PFSK-1 (cell line): ENCODE measurements around the gene NLRP14. TPM values are rescaled to one million over a fixed set of nuclear protein-coding genes. Genes with fewer than 3 reads are reported as not detected.

Experiments
- FOXP2 ChIP-seq: optimal IDR thresholded peaks from 2 replicates; pipeline ENCODE3; 2011; ENCODE audit warnings: borderline replicate concordance, control low read depth, inconsistent platforms; ENCODE audit not compliant: insufficient read depth; ENCODE audit errors: extremely low read length, extremely low read depth
- POLR2AphosphoS5 ChIP-seq: IDR thresholded peaks from 2 replicates; pipeline ENCODE4 v1.6.1; 2012; ENCODE audit warnings: low read depth, mild to moderate bottlenecking, control low read depth, low read length, moderate library complexity
- SIN3A ChIP-seq: IDR thresholded peaks from 2 replicates; pipeline ENCODE4 v1.6.1; 2012; ENCODE audit warnings: mild to moderate bottlenecking, low read length, moderate library complexity, borderline replicate concordance; ENCODE audit not compliant: insufficient read depth
- TAF1 ChIP-seq: IDR thresholded peaks from 2 replicates; pipeline ENCODE4 v1.6.1; 2012; ENCODE audit warnings: low read length, control low read depth, borderline replicate concordance; ENCODE audit not compliant: insufficient read depth
- polyA plus RNA-seq: library from polyadenylated mRNA; unstranded; fragments of >200 nt; gene quantifications from one replicate; pipeline ENCODE4 v1.2.1, GENCODE V29; 2012; ENCODE audit warnings: low read depth, missing spikeins; ENCODE audit not compliant: insufficient read length
- TF ChIP-seq, protein P1 (sequence below), 2 experiments: IDR thresholded peaks; 2 replicates each; pipeline versions ENCODE4 v1.6.1 to v1.8.0; 2011 to 2012; ENCODE audit warnings: low read depth in 2 of 2, low read length in 2 of 2, control low read depth in 1 of 2, inconsistent platforms in 1 of 2, mild to moderate bottlenecking in 1 of 2, moderate library complexity in 1 of 2; ENCODE audit not compliant: insufficient read depth in 1 of 2

NLRP14 gene, protein sequence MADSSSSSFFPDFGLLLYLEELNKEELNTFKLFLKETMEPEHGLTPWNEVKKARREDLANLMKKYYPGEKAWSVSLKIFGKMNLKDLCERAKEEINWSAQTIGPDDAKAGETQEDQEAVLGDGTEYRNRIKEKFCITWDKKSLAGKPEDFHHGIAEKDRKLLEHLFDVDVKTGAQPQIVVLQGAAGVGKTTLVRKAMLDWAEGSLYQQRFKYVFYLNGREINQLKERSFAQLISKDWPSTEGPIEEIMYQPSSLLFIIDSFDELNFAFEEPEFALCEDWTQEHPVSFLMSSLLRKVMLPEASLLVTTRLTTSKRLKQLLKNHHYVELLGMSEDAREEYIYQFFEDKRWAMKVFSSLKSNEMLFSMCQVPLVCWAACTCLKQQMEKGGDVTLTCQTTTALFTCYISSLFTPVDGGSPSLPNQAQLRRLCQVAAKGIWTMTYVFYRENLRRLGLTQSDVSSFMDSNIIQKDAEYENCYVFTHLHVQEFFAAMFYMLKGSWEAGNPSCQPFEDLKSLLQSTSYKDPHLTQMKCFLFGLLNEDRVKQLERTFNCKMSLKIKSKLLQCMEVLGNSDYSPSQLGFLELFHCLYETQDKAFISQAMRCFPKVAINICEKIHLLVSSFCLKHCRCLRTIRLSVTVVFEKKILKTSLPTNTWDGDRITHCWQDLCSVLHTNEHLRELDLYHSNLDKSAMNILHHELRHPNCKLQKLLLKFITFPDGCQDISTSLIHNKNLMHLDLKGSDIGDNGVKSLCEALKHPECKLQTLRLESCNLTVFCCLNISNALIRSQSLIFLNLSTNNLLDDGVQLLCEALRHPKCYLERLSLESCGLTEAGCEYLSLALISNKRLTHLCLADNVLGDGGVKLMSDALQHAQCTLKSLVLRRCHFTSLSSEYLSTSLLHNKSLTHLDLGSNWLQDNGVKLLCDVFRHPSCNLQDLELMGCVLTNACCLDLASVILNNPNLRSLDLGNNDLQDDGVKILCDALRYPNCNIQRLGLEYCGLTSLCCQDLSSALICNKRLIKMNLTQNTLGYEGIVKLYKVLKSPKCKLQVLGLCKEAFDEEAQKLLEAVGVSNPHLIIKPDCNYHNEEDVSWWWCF
- polyA plus RNA-seq = not detected

DNA sequence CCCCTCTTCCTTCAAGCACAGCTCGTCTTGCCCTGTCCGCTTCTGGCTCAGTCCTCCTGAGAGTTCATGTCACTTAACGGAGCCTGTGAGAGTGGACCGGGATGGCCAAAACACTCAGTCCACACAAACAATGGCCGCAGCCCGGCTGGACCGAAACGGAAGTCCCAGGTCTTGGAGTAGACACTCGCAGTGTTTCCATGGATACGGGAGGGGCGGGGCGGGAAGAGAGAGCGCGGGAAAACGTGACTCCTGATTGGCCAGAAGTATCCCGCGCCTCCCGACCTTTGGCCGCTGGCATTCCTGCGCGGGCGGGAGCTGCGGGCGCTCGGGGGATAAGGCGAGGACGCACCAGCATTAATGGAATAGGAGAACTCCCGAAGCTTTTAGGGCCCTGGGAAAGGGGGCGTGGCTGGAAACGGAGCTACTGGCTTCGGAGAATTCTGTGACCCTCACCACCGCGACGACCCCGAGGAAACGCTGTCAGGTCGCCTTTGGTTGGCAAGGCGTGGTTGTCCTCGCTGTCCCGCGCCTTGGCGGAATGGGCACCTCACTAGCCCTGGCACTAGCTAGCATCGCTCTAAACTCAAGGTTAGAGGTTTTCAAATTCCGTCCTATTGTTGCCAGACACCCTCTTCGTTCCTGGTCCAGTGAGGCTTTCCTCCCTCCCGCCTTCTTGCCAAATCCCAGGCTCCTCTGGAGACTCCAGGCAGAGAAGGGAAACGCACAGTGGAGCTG lies at the start of gene NLRP14, which contains the start of gene ZNF214:
Gene NLRP14 (plus strand): TSS at position 297 of the 735 bp plus-strand sequence. CDS start 18,108 bp downstream, outside the sequence.
Gene ZNF214 (minus strand): TSS at position 164 of the 735 bp plus-strand sequence. CDS start 17,511 bp downstream, outside the sequence.
- TF ChIP-seq TAF1 (no peak), SIN3A (no peak), FOXP2 (no peak), POLR2AphosphoS5 (no peak)
- TF ChIP-seq, protein P1, sequence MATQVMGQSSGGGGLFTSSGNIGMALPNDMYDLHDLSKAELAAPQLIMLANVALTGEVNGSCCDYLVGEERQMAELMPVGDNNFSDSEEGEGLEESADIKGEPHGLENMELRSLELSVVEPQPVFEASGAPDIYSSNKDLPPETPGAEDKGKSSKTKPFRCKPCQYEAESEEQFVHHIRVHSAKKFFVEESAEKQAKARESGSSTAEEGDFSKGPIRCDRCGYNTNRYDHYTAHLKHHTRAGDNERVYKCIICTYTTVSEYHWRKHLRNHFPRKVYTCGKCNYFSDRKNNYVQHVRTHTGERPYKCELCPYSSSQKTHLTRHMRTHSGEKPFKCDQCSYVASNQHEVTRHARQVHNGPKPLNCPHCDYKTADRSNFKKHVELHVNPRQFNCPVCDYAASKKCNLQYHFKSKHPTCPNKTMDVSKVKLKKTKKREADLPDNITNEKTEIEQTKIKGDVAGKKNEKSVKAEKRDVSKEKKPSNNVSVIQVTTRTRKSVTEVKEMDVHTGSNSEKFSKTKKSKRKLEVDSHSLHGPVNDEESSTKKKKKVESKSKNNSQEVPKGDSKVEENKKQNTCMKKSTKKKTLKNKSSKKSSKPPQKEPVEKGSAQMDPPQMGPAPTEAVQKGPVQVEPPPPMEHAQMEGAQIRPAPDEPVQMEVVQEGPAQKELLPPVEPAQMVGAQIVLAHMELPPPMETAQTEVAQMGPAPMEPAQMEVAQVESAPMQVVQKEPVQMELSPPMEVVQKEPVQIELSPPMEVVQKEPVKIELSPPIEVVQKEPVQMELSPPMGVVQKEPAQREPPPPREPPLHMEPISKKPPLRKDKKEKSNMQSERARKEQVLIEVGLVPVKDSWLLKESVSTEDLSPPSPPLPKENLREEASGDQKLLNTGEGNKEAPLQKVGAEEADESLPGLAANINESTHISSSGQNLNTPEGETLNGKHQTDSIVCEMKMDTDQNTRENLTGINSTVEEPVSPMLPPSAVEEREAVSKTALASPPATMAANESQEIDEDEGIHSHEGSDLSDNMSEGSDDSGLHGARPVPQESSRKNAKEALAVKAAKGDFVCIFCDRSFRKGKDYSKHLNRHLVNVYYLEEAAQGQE (IDR thresholded peaks at IDR 0.05; ENCODE audit: insufficient read depth in 1 of 2, low read depth in 2 of 2, low read length in 2 of 2) = no peak

DNA sequence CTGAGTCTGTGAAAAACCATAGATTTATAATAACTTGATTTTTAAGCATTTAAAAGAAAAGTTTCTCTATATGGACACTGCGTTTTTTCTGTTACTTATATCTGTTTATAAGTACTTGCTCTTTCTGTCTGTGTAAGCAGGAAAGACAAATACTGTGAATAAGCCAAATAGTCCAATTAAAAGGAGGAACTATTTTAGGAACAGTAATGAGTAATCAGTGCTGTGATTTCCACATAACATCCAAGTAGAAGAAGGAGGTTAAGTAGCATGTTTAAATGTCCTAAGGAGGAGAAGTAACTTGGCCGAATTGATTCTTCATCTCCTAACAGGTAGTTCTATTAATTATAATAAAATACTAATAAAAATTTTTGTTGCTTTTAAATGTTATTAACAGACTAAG lies 40.9 kb upstream of the NLRP14 start:
- TF ChIP-seq POLR2AphosphoS5 (no peak), SIN3A (no peak), TAF1 (no peak), FOXP2 (no peak)
- TF ChIP-seq, protein P1 (IDR thresholded peaks at IDR 0.05; ENCODE audit: insufficient read depth in 1 of 2, low read depth in 2 of 2, low read length in 2 of 2) = no peak

DNA sequence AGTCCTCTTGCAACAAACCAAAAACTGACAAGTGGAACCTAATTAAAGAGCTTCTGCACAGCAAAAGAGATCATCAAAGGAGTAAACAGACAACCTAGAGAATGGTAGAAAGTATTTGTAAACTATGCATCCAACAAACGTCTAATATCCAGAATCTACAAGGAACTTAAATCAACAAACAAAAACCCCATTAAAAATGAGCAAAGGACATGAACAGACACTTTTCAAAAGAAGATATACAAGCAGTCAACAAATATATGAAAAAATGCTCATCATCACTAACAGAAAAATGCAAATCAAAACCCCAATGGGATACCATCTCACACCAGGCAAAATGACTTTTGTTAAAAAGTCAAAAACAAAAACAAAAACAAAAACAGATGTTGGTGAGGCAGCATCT lies 33.8 kb upstream of the NLRP14 start:
- TF ChIP-seq, protein P1 (IDR thresholded peaks at IDR 0.05; ENCODE audit: insufficient read depth in 1 of 2, low read depth in 2 of 2, low read length in 2 of 2) = no peak
- no peak for TF ChIP-seq POLR2AphosphoS5
- TF ChIP-seq TAF1 = no peak
- no peak for TF ChIP-seq FOXP2
- TF ChIP-seq SIN3A = no peak

DNA sequence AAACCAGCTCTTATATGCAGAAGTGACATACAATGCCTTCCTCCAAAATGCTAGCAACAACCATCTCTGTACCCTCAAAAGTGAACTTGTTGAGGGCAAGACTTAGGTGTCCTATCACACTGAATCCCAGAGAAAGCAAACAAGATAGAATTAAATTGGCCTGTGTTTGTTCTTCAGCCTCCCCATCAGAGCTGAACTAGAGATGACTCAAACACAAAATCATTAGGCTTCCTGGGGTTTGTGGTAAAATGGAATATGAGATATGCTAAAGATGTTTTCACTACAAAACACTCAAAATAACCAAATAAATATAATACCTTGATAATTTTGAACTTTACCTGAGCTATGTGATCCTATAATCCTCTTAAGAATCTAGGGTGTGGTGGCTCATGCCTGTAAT lies 31.8 kb upstream of the NLRP14 start:
- TF ChIP-seq POLR2AphosphoS5 = no peak
- no peak for TF ChIP-seq SIN3A
- TF ChIP-seq TAF1 = no peak
- no peak for TF ChIP-seq FOXP2
- TF ChIP-seq, protein P1 (IDR thresholded peaks at IDR 0.05; ENCODE audit: insufficient read depth in 1 of 2, low read depth in 2 of 2, low read length in 2 of 2) = no peak
